Pancreas (tissue), 10 donors: ENCODE measurements around the gene HOXC13. TPM values are rescaled to one million over a fixed set of nuclear protein-coding genes. Genes with fewer than 3 reads are reported as not detected.

ENCODE experiments used
- ATAC-seq, 4 donors: fragments of 200-7000 bp; cut with Tn5 transposase; one replicate each; pipeline versions ENCODE4 v1.8.0 to v1.9.1; 2020; ENCODE audit warnings: mild to moderate bottlenecking in 4 of 4, moderate library complexity in 4 of 4
- DNase-seq, 6 donors: peaks; one replicate each; pipeline ENCODE4 v3.0.0-alpha.2; 2020
- FAIRE-seq: peaks from 2 replicates; lab custom pipeline; 2012; peaks lifted over from hg19 to GRCh38; lab: Jason Lieb, UNC
- H3K27ac ChIP-seq, 4 donors: fragments of 200-600 bp; sonication (generic); 1 replicate in 3 of 4; 2 replicates in 1 of 4; pipeline versions ENCODE4 v1.5.0 to v1.8.0; 2020
- H3K27me3 ChIP-seq, 4 donors: fragments of 200-600 bp; one replicate each; pipeline ENCODE4 v1.8.0; 2021
- H3K36me3 ChIP-seq, 3 donors: fragments of 200-600 bp; sonication (generic) in 1 of 3; one replicate each; pipeline versions ENCODE4 v1.5.0 to v1.8.0; 2020 to 2021
- H3K4me1 ChIP-seq, 3 donors: fragments of 200-600 bp; one replicate each; pipeline ENCODE4 v1.8.0; 2021
- H3K4me3 ChIP-seq, 4 donors: fragments of 200-600 bp; sonication (generic) in 2 of 4; one replicate each; pipeline versions ENCODE4 v1.5.0 to v1.8.0; 2020 to 2021
- H3K9me3 ChIP-seq, 4 donors: fragments of 200-600 bp; one replicate each; pipeline ENCODE4 v1.8.0; 2021
- CTCF ChIP-seq, 4 donors: fragments of 200-600 bp; sonication (generic) in 3 of 4; IDR thresholded peaks; one replicate each; pipeline versions ENCODE4 v1.5.0 to v1.8.0; 2021; ENCODE audit warnings: antibody characterized with exemption in 4 of 4
- WGBS, 2 donors: extraction: QIAGEN DNeasy Blood & Tissue Kit; methylation state at CpG; one replicate each; pipeline ENCODE4 v1.1.7; 2013; 5-methylcytosine and 5-hydroxymethylcytosine counted together
- intact Hi-C, 3 donors: fragments of 100-400 bp; cut with DNase I; formaldehyde crosslinking; loops; one replicate each; pipeline versions ENCODE4 v1.11.1 to v1.14.2; 2022
- polyA plus RNA-seq, 2 donors: library from polyadenylated mRNA; stranded (reverse); fragments of 200-250 nt; gene quantifications; one replicate each; pipeline ENCODE4 v1.2.3, GENCODE V29; 2013
- total RNA-seq, 6 donors: library from RNA; stranded (reverse); fragmentation: NEBNext Ultra II Directional in 4 of 6; extraction: Animal tissue kit (Norgen Biotek cat#: 25700) in 4 of 6; gene quantifications; one replicate each; pipeline versions ENCODE4 v1.2.1 to v1.2.4, GENCODE V29; 2021 to 2023
- donor health status: healthy with polysubstance abuse.
- donor health status: DM: no; HTN: no; CAD: no; lungs with moderate emphysema.
- donor health status: DM: no; HTN: no; CAD: no.
- donor health status: control.
- donor health status: control.
- donor health status: Bipolar disorder and iron deficiency.
- donor health status: DM: yes; HTN: yes; CAD: no.
- donor health status: DM: no; HTN: no; CAD: no.
- donor health status: DM: no; HTN: no; CAD: no.
- donor health status: DM: yes; HTN: yes; CAD: no.

Gene HOXC13
- total and polyA plus RNA-seq, 8 donors = 0.06 TPM; not detected in 7

- intact Hi-C loops = no loop called here
- DNase-seq (peak in 1 of 6 donors; percentile 23), FAIRE-seq (no peak), ATAC-seq (no peak)
- Histone ChIP-seq H3K4me3 (no peak overlapping the region), H3K27me3 (peaks cover 8 to 66% (median 24%) of the 10 kb centered on the region in 4 donors), H3K36me3 (no peaks in the 10 kb centered on the region), H3K4me1 (no peaks in the 10 kb centered on the region), H3K27ac (no peak overlapping the region), H3K9me3 (no peaks in the 10 kb centered on the region)
- no peak for TF ChIP-seq CTCF (IDR thresholded peaks at IDR 0.05)
- WGBS, 2 donors = 5 to 6% methylated on average over 18 of the region's 18 CpGs
Measured at GRCh38 chr12:53965281-53966084, 26.9 kb downstream of the HOXC13 start.

DNA sequence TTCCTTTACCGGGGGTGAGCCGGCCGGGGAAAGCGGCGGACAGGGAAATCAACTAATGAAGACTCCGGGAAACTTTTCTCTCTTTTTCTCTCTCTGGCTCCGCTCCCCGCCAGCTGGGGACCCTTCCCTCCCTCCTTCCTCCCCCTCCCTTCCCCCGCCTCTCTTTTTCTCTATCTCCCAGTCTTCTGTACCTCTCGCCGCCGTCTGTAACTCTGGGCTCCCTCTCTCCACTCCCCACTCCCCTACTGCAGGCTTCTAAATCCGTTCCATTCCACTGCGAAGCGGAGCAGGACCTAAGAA is 27.4 kb downstream of the HOXC13 start:
- DNase-seq (no peak), FAIRE-seq (no peak), ATAC-seq (no peak)
- WGBS, 2 donors = 7 to 8% methylated on average over 15 of the region's 15 CpGs
- no peak overlapping the region for H3K27ac ChIP-seq
- H3K9me3 ChIP-seq = no peaks in the 10 kb centered on the region
- H3K4me3 ChIP-seq = no peak overlapping the region
- no peaks in the 10 kb centered on the region for H3K36me3 ChIP-seq
- intact Hi-C loops = no loop called here
- no peak for TF ChIP-seq CTCF (IDR thresholded peaks at IDR 0.05)
- no peaks in the 10 kb centered on the region for H3K4me1 ChIP-seq
- H3K27me3 ChIP-seq = peaks cover 8 to 65% (median 18%) of the 10 kb centered on the region in 4 donors

DNA sequence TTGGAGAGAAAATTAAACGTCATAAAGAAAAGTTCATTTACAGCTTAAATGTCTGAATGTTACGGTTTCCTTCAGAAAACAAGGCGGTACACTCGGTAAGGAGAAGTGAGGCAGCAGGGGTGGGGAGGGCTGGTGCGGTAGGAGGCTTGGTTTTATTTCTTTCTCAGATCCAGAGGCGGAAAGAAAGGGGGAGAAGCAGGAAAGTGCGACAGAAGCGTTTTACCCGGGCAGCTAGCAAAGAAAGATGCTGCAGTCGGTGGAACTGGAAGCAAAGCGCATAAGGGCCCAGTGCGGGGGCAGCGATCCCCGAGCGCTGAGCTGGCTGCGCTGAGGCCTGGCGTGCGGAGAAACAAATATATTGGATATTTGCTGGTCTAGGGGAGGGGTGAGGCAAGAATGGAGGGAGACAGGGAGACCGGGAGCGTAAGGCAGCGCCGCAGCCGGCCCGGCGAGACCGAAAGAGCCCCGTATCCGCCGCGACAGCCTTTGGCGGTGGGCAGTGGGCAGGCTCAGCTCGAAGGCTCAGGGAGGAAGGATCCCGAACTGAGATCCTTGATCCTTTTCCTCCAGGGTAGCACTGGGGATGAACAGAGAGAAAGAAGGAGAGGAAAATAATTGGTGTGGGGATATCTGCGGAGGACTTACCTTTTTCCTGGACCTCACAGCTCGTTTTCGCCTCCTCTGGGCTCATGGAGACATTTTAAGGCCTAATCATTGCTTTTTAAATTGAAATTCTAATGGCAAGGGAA is 27.9 kb downstream of the HOXC13 start:
- Histone ChIP-seq H3K27ac (no peak overlapping the region), H3K36me3 (no peaks in the 10 kb centered on the region), H3K27me3 (peaks cover 8 to 66% (median 17%) of the 10 kb centered on the region in 4 donors), H3K4me3 (no peak overlapping the region), H3K4me1 (no peaks in the 10 kb centered on the region), H3K9me3 (no peaks in the 10 kb centered on the region)
- no peak for TF ChIP-seq CTCF (IDR thresholded peaks at IDR 0.05)
- intact Hi-C loops = no loop called here
- FAIRE-seq (no peak), ATAC-seq (no peak), DNase-seq (peak in 1 of 6 donors; percentile 21)
- 10 to 14% methylated on average over 36 of the region's 36 CpGs for WGBS, 2 donors

DNA sequence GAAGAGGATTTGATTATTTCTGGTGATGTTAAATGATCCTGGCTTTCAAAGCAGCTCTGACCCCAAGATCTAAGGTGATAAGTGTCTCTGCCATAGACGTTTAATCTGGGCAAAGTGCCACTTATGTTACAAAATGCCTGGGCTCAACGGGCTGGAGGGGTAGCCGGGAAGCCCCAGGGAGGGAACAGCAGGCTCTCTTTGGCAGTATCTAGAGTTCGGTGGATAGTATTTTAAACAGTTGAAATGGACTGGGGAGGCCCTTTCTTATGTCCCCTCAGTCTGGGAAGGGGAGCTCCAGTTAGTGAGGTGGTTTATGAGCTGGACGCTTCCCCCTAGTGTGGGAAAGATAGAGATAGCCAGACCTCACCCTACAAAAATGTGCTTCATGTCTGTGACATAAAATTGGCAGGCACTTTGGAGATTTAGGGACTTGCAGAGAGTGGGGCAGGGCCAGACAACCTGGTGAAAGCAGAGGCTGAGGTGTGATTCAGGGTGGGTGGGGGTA is 28.8 kb downstream of the HOXC13 start:
- ATAC-seq (no peak), DNase-seq (no peak), FAIRE-seq (no peak)
- TF ChIP-seq CTCF (IDR thresholded peaks at IDR 0.05) = no peak
- Histone ChIP-seq H3K4me3 (no peak overlapping the region), H3K4me1 (no peaks in the 10 kb centered on the region), H3K27ac (no peak overlapping the region), H3K9me3 (no peaks in the 10 kb centered on the region), H3K27me3 (peaks cover 4 to 58% (median 18%) of the 10 kb centered on the region in 4 donors), H3K36me3 (no peaks in the 10 kb centered on the region)
- intact Hi-C loops = no loop called here
- 20 to 24% methylated on average over 5 of the region's 5 CpGs for WGBS, 2 donors
